GM12864 (cell line): ENCODE measurements around the gene HIPK2.

Experiments
- DNase-seq: peaks from one replicate; pipeline ENCODE4 v3.0.0-alpha.2; 2011; ENCODE audit warnings: low read depth
- H3K4me3 ChIP-seq: 2 replicates; pipeline ENCODE4 v1.5.1; 2011; ENCODE audit warnings: mild to moderate bottlenecking, low read depth, low read length, control low read depth
- CTCF ChIP-seq: IDR thresholded peaks from 2 replicates; pipeline ENCODE4 v1.5.1; 2011; ENCODE audit warnings: low read depth, mild to moderate bottlenecking, moderate library complexity, low read length, control low read depth, inconsistent platforms; ENCODE audit errors: missing control alignments

Gene HIPK2

GRCh38 chr7:139820089-139820488 lies 42.3 kb upstream of the HIPK2 start:
- DNase-seq, result no peak
- no peak for TF ChIP-seq CTCF
- no peak overlapping the region for H3K4me3 ChIP-seq

DNA sequence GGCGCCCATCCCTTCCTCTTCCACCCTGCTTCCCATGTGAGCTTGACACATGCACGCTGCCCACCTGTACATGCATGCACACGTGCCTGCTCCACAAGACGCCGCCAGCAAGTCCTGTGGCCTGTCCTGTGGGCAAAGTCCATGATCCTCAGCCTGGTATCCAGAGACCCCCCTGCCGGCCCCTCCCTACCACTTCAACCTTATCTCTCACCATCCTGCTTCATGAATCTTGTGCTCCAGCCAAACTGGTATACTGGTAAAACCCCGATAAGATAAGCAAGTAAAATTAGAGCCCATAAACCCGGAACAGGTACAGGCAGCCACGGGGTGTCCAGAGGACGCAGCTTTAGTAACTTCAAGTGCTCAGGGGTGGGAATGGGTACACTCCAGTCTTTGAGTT lies 39.5 kb upstream of the HIPK2 start:
- TF ChIP-seq CTCF, result no peak
- DNase-seq, result no peak
- H3K4me3 ChIP-seq, result no peak overlapping the region

GRCh38 chr7:139813689-139814088 lies 35.9 kb upstream of the HIPK2 start:
- no peak for TF ChIP-seq CTCF
- no peak overlapping the region for H3K4me3 ChIP-seq
- no peak for DNase-seq

DNA sequence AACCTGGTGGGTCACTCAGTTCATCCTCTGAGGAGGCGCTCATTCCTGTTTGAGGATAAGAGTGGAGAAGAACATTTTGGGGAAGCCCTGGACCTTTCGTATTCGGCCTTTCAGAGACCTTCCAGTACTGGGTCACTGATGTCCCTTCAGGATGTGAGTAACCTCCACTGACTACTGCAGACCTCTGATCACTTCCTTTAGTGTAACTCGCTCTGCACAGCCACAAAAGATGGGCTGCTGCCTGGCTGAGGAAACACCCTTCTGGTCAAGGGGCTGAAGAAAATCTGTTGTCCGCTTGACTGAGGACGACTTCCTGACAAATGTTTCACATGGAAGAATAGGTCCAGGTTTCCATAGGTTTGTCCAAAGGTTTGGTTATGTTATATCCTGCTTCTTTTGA lies 35.4 kb upstream of the HIPK2 start:
- no peak for TF ChIP-seq CTCF
- DNase-seq, result no peak
- H3K4me3 ChIP-seq, result no peak overlapping the region

DNA sequence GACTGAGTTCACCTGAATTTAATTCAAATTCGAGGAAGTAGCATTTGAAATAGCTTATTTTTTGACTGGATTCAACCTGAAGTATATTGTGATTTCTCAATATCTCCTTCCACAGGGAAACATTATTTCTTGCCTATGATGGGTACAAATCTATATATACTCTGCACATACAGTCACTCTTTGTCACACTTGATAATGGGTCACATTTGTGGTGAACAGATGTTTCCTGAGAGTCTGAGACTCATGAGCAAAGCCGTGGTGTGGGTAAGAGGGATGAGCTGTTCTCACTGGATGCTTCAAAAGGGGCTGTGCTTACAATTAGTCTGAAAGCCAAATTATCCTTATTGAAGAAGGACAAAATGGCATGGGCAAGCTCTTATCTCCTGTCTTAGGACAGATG lies 33.3 kb upstream of the HIPK2 start:
- TF ChIP-seq CTCF, result no peak
- no peak overlapping the region for H3K4me3 ChIP-seq
- DNase-seq, result no peak

- no peak for DNase-seq
- no peak for TF ChIP-seq CTCF
- H3K4me3 ChIP-seq, result no peak overlapping the region
Measured at GRCh38 chr7:139808846-139809442, 31.1 kb upstream of the HIPK2 start.

GRCh38 chr7:139808427-139808826 lies 30.6 kb upstream of the HIPK2 start:
- DNase-seq, result no peak
- H3K4me3 ChIP-seq, result no peak overlapping the region
- no peak for TF ChIP-seq CTCF
